Activated gamma-delta T cell (primary cell): Measurements from ENCODE around the gene HSPA1A.

Experiments used
- DNase-seq: peaks from one replicate; lab custom pipeline; 2025; lab: John Stamatoyannopoulos, UW
- total RNA-seq, 2 donors: gene quantifications; one replicate each; lab custom pipeline; 2026; lab: John Stamatoyannopoulos, UW

HSPA1A gene
- total RNA-seq = 17.5 to 51.5 reads per million in 2 donors

- DNase-seq = no peak
Observed at GRCh38 chr6:31815025-31815838, at the start of gene HSPA1A, which contains the start of gene HSPA1L. Gene HSPA1A, plus strand, starts transcription at chr6:31815543. Its CDS starts 214 bp downstream, at chr6:31815757. Gene HSPA1L, minus strand, starts transcription at chr6:31815283. Its CDS starts 3,311 bp downstream, at chr6:31811972.

DNA sequence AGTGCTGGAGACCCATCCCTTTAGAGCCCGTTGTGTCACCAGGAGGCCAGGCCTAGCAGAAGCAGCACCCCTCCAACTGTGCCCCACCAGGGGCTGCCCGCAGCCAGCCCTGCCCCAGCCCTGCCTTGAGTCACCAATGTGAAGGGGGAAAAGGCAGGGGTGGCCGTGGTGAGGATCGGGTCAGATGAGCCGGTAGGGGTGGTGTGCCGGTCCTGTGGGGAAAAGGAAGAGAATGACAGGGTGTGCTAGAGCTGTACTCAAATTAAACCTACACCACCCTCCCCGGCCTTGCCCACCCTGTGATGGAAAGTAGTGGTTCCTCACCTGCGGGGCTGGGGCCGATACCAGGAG lies 49.8 kb upstream of the HSPA1A start:
- no peak for DNase-seq

DNA sequence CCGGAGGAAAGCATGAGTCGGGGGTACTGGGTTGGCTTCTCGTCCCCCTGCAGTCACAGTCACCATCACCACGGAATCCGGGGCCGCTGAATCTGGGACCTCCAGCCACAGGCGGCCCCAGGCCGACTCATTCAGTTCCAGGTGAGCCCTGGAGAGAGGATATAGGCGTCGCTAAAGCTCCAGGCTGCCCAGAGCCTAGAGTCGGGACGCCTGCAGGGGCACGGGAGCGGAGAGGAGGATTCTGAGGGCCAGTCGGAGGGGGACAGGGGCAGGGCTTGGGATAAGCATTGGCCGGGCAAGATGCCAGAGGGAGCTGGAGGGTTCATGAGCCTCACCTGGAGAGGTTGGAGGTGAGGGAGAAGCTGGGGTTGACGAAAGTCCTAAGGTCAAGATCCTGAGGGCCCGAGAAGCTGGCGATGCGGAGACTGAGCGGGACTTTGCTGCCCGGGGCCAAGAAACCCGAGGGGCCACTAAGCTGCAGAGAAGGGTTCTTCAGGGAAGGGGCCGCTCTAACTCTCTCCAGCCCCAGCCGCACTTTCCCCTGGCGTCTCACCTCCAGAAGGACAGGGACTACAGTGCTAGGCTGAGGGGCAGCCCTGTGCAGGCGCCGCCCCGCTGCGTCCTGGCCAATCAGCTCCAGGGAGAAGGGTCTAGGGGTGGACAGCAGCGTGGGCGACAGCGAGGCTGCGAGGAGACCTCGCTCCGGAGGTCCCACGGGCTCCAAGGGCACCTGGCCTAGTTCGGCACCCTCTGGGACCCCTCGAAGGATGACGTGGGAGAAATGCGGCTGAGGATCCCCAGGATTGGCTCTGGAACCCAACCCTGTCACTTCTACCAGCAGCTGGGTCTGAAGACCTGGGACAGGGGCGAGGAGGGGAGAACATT lies 49.2 kb upstream of the HSPA1A start:
- no peak for DNase-seq

DNA sequence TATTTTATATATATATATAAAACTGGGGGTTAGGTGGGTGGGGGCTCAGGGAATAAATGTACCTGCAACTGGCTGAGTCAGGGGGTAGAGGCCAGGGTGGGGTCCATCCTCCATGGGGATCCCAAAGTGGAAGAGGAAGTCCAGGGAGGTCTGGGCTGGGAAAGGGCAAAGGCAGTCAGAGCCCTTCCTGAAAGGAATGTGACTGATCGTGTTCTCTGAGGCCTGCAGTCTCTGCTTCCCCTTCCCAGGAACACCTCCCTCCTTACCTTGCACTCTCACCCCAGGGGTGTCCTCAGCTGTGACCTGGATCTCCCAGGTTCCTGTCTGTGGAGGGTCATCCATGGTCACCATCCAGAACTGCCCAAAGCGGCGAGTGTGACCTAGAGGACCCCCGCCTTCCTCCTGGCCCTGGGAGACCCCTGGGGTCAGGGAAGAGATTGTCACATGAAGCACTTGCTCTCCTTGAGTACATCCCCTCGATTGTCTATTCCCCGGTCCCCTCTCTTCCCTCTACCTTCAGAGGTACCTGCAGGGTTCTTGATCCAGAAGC lies 48.2 kb upstream of the HSPA1A start:
- DNase-seq = no peak

DNA sequence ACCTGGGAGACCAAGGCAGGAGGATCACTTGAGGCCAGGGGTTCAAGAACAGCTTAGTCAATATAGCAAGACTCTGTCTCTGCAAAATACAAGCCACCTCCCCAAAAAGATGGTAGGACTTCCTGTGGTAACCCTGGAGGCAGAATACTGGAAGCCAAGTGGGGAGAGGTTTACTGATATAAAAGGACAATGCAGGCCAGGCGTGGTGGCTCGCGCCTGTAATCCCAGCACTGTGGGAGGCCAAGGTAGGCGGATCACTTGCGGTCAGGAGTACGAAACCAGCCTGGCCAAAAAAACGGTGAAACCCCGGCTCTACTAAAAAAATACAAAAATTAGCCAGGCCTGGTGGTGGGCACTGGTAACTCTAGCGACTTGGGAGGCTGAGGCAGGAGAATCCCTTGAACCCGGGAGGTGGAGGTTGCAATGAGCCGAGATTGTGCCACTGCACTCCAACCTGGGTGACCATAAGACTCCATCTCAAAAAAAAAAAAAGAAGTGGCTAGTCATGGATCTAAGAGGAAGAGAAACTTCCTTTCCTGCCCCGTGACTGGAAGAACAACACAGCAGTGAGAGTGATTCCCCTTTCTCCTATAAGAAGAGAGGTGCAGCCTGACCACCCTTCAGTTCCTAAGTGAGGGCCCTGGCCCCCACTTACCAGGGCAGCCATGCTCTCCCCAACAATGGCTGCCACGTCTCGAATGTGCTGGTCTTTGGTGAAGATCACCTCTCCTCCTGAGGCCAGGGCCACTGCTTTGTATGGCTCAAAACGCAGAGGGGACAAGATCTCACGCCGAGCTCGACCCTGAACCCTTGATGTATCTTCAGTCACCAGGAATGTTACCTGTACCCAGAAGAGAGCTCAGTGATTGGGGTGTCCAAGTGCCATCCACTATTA lies 46.7 kb upstream of the HSPA1A start:
- DNase-seq = no peak

- no peak for DNase-seq
Observed at GRCh38 chr6:31769684-31770371, 45.5 kb upstream of the HSPA1A start.

DNA sequence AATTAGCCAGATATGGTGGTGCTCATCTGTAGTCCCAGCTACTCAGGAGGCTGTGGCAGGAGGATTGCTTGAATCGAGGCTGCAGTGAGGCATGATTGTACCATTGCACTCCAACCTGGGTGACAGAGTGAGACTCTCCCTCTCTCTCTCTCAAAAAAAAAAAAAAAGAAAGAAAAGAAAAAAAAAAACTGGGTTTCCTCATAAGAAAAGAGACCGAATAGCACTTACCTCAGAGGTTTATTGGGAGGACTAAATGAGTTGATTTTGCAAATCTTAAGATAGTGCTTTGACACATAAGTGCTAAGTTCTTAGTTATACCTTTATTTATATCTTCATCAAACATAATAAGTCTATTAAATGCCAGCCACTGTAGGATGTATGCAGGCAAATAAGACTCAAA lies 44.5 kb upstream of the HSPA1A start:
- no peak for DNase-seq

- no peak for DNase-seq
Observed at GRCh38 chr6:31771992-31772358, 43.4 kb upstream of the HSPA1A start.

GRCh38 chr6:31775184-31775583 lies 40.2 kb upstream of the HSPA1A start:
- DNase-seq = no peak

DNA sequence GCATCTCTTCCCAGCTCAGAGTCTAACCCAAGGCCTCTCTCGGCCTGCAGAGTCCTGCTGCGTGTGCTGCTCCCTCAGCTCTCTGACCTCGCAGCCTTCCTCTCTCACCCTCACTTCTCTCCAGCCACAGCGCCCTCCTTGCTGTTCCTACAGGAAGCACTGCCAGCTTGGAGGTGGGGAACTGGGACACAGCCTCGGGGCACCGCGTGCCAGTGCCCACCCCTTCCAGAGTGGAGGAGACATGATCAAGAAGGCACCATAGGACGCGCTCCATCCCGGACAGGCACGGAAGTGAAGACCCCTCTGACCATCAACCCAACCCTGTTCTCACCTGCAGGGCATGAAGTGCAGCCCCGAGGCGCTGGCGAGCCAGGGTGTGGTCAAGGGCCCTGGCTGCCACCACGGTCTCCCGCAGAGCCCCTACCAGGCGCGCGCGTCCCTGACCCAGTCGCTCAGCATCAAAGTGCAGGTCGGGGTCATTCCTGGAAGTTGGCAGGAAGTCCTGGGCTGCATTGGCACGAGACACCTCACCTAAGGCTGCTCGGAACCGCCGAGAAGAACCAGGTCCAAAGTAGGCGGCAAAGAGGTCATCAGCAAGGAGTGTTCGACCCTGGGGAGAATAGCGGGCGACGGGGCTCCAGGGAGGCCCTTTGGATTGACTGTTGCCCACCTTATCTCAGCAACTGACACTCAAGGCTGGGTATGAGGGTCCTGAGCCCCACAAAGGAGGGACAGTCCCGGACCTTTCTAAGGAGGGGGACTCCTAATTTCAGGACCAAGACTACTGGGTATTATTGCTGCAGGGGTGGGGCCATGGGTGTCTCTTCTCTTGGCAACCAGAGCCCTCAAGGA lies 39.5 kb upstream of the HSPA1A start:
- no peak for DNase-seq

GRCh38 chr6:31776485-31776988 lies 38.8 kb upstream of the HSPA1A start:
- DNase-seq = no peak

- DNase-seq = peak; percentile 50
Observed at GRCh38 chr6:31776989-31777666, 38.2 kb upstream of the HSPA1A start, which contains the start of gene VWA7. Gene VWA7, minus strand, starts transcription at chr6:31777328. Its CDS starts 549 bp downstream, at chr6:31776779.

DNA sequence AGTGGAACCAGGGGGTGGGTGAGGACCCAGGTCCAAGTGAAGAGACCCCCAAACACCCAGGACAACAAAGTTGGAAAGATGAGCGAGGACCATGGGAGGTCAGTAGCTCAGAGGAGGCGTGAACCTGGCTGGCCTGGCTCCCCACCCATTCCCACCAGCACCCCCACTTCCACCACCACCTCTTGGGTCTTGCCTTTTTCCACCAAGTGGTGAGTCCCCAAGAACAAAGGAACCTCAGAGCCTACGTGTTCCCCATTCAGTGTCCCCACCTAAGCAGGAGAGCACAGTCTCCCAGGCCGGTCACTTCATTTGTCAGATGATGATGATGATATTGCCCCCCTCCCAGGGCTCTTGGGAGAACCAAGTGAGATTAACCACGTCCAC lies 37.7 kb upstream of the HSPA1A start:
- DNase-seq = no peak

DNA sequence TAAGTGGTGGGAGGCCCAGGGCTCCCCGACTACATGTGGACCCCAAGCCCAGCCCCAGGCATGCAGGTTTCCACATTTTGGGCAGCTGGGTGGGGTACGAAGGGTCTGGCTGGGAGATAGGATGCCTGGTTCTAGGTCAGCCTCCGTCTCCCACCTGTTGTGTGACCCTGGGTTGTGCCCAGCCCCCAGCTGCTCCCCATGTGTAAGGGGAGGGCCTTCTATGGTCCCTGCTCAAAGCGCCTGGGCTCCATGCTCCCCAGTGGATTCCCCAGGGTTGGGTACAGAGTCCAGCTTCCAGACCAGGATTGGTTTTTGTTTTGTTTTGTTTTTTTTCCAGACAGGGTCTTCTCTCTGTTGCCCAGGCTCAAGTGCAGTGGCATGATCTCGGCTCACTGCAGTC lies 37.1 kb upstream of the HSPA1A start:
- no peak for DNase-seq

GRCh38 chr6:31778999-31779885 lies 36.1 kb upstream of the HSPA1A start:
- DNase-seq = no peak

- no peak for DNase-seq
Observed at GRCh38 chr6:31779908-31780307, 35.4 kb upstream of the HSPA1A start.

GRCh38 chr6:31780507-31781243 lies 34.7 kb upstream of the HSPA1A start:
- no peak for DNase-seq
